HG02970 (cell line): ENCODE data around the gene TESMIN.

Experiments
- ATAC-seq: cut with Tn5 transposase; IDR thresholded peaks from one replicate; pipeline ENCODE4 v1.9.1; 2021; ENCODE audit warnings: mild to moderate bottlenecking, moderate library complexity, moderate number of reproducible peaks; ENCODE audit not compliant: unreplicated experiment, low FRiP score

TESMIN gene

GRCh38 chr11:68751331-68751856, at the start of gene TESMIN:
Gene TESMIN (minus strand): TSS chr11:68751520. CDS start chr11:68750660, 860 bp downstream.
- peak; percentile 68 for ATAC-seq

- no peak for ATAC-seq
Measured at GRCh38 chr11:68798221-68798813, 47.0 kb upstream of the TESMIN start.

GRCh38 chr11:68796801-68797200, 45.5 kb upstream of the TESMIN start:
- no peak for ATAC-seq

- no peak for ATAC-seq
Measured at GRCh38 chr11:68792400-68792966, 41.2 kb upstream of the TESMIN start.

GRCh38 chr11:68784653-68785052, 33.3 kb upstream of the TESMIN start:
- ATAC-seq: no peak

GRCh38 chr11:68783216-68783821, 32.0 kb upstream of the TESMIN start:
- no peak for ATAC-seq

- no peak for ATAC-seq
Measured at GRCh38 chr11:68782711-68783110, 31.4 kb upstream of the TESMIN start.

GRCh38 chr11:68780829-68781228, 29.5 kb upstream of the TESMIN start:
- ATAC-seq: no peak

- no peak for ATAC-seq
Measured at GRCh38 chr11:68778205-68778604, 26.9 kb upstream of the TESMIN start.

- ATAC-seq: no peak
Measured at GRCh38 chr11:68776442-68777235, 25.3 kb upstream of the TESMIN start.

GRCh38 chr11:68775951-68776388, 24.6 kb upstream of the TESMIN start:
- ATAC-seq: no peak

- no peak for ATAC-seq
Measured at GRCh38 chr11:68774194-68774585, 22.9 kb upstream of the TESMIN start.

- no peak for ATAC-seq
Measured at GRCh38 chr11:68773521-68774193, 22.3 kb upstream of the TESMIN start.

GRCh38 chr11:68772936-68773335, 21.6 kb upstream of the TESMIN start:
- no peak for ATAC-seq

- no peak for ATAC-seq
Measured at GRCh38 chr11:68770781-68771180, 19.5 kb upstream of the TESMIN start.

- no peak for ATAC-seq
Measured at GRCh38 chr11:68767672-68768071, 16.4 kb upstream of the TESMIN start.

GRCh38 chr11:68766786-68767185, 15.5 kb upstream of the TESMIN start:
- ATAC-seq: no peak

GRCh38 chr11:68764746-68765145, 13.4 kb upstream of the TESMIN start:
- no peak for ATAC-seq

GRCh38 chr11:68763926-68764657, 12.8 kb upstream of the TESMIN start:
- ATAC-seq: no peak
